H9 (cell line): Measurements from ENCODE around the gene OR10Z1. TPM values are rescaled to one million over a fixed set of nuclear protein-coding genes. Genes with fewer than 3 reads are reported as not detected.

ENCODE experiments used
- DNase-seq: peaks from one replicate; pipeline ENCODE4 v3.0.0-alpha.2; 2017
- H2AFZ ChIP-seq: one replicate; pipeline ENCODE4 v1.6.1; 2013; ENCODE audit warnings: mild to moderate bottlenecking, low read length, control low read depth, moderate library complexity
- H2AK5ac ChIP-seq: 2 replicates; pipeline ENCODE4 v1.6.1; 2013; ENCODE audit warnings: low read length, control low read depth, mixed read lengths; ENCODE audit not compliant: insufficient read length
- H2BK120ac ChIP-seq: one replicate; pipeline ENCODE4 v1.6.1; 2013; ENCODE audit warnings: low read depth, mild to moderate bottlenecking, low read length, control low read depth, inconsistent platforms; ENCODE audit not compliant: poor library complexity, severe bottlenecking
- H2BK12ac ChIP-seq: 2 replicates; pipeline ENCODE4 v1.6.1; 2013; ENCODE audit warnings: low read length, control low read depth, mixed read lengths, low read depth; ENCODE audit not compliant: insufficient read length
- H2BK15ac ChIP-seq: 2 replicates; pipeline ENCODE4 v1.6.1; 2013; ENCODE audit warnings: low read depth, low read length, control low read depth
- H2BK20ac ChIP-seq: one replicate; pipeline ENCODE4 v1.6.1; 2013; ENCODE audit warnings: low read depth, mild to moderate bottlenecking, low read length, control low read depth, inconsistent platforms; ENCODE audit not compliant: poor library complexity, severe bottlenecking
- H2BK5ac ChIP-seq: 2 replicates; pipeline ENCODE4 v1.6.1; 2013; ENCODE audit warnings: low read length, control low read depth, mixed read lengths; ENCODE audit not compliant: insufficient read length
- H3K14ac ChIP-seq: 2 replicates; pipeline ENCODE4 v1.6.1; 2013; ENCODE audit warnings: low read length, control low read depth; ENCODE audit not compliant: insufficient read depth
- H3K18ac ChIP-seq: 2 replicates; pipeline ENCODE4 v1.6.1; 2013; ENCODE audit warnings: low read depth, mild to moderate bottlenecking, mixed read lengths, low read length, control low read depth; ENCODE audit not compliant: insufficient read length
- H3K23ac ChIP-seq: 2 replicates; pipeline ENCODE4 v1.6.1; 2013; ENCODE audit warnings: low read length, control low read depth, mixed read lengths, low read depth; ENCODE audit not compliant: insufficient read length
- H3K23me2 ChIP-seq: 2 replicates; pipeline ENCODE4 v1.6.1; 2013; ENCODE audit warnings: low read depth, mild to moderate bottlenecking, mixed read lengths, low read length, control low read depth; ENCODE audit not compliant: insufficient read length, poor library complexity, severe bottlenecking
- H3K27ac ChIP-seq: 2 replicates; pipeline ENCODE4 v1.5.1; 2013; ENCODE audit warnings: low read length, control low read depth, mixed read lengths, low read depth; ENCODE audit not compliant: insufficient read length
- H3K27me3 ChIP-seq: 2 replicates; pipeline ENCODE4 v1.6.1; 2013; ENCODE audit warnings: low read length, control low read depth, inconsistent platforms; ENCODE audit not compliant: insufficient read depth
- H3K4ac ChIP-seq: 2 replicates; pipeline ENCODE4 v1.6.1; 2013; ENCODE audit warnings: low read depth, mild to moderate bottlenecking, control low read depth, inconsistent platforms, low read length, moderate library complexity
- H3K4me1 ChIP-seq: 2 replicates; pipeline ENCODE4 v1.6.1; 2013; ENCODE audit warnings: low read length, control low read depth, inconsistent platforms; ENCODE audit not compliant: insufficient read depth
- H3K4me2 ChIP-seq: 2 replicates; pipeline ENCODE4 v1.6.1; 2013; ENCODE audit warnings: low read length, control low read depth, mixed read lengths; ENCODE audit not compliant: insufficient read length, insufficient read depth
- H3K56ac ChIP-seq: 2 replicates; pipeline ENCODE4 v1.6.1; 2013; ENCODE audit warnings: low read depth, mild to moderate bottlenecking, mixed read lengths, low read length, control low read depth; ENCODE audit not compliant: insufficient read length
- H3K79me1 ChIP-seq: 2 replicates; pipeline ENCODE4 v1.6.1; 2013; ENCODE audit warnings: low read depth, mild to moderate bottlenecking, moderate library complexity, low read length, control low read depth, inconsistent platforms; ENCODE audit not compliant: insufficient read depth, poor library complexity, severe bottlenecking
- H3K79me2 ChIP-seq: 2 replicates; pipeline ENCODE4 v1.6.1; 2013; ENCODE audit warnings: low read length, control low read depth, inconsistent platforms; ENCODE audit not compliant: insufficient read depth
- H3K9ac ChIP-seq: 2 replicates; pipeline ENCODE4 v1.6.1; 2013; ENCODE audit warnings: low read length, control low read depth, mixed read lengths; ENCODE audit not compliant: insufficient read length; ENCODE audit errors: extremely low read depth
- H3K9me3 ChIP-seq: one replicate; pipeline ENCODE4 v1.6.1; 2013; ENCODE audit warnings: low read depth, low read length, inconsistent platforms; ENCODE audit not compliant: control insufficient read depth
- H3T11ph ChIP-seq: one replicate; pipeline ENCODE4 v1.6.1; 2013; ENCODE audit warnings: mild to moderate bottlenecking, low read length, control low read depth, inconsistent platforms
- H4K20me1 ChIP-seq: one replicate; pipeline ENCODE4 v1.6.1; 2013; ENCODE audit not compliant: control insufficient read depth, insufficient read length, insufficient read depth
- H4K5ac ChIP-seq: 2 replicates; pipeline ENCODE4 v1.6.1; 2013; ENCODE audit warnings: low read depth, mild to moderate bottlenecking, mixed read lengths, low read length, control low read depth; ENCODE audit not compliant: insufficient read length
- H4K8ac ChIP-seq: replicated peaks from 2 replicates; pipeline ENCODE4 v1.6.1; 2013; ENCODE audit warnings: low read length, control low read depth, mixed read lengths, low read depth; ENCODE audit not compliant: insufficient read length
- H4K91ac ChIP-seq: 2 replicates; pipeline ENCODE4 v1.6.1; 2013; ENCODE audit warnings: low read depth, mild to moderate bottlenecking, moderate library complexity, mixed read lengths, low read length, control low read depth; ENCODE audit not compliant: insufficient read length
- H3K27ac Mint-ChIP-seq, 3 experiments: 2 replicates in 2 of 3; 3 replicates in 1 of 3; pipeline ENCODE4 v1.8.0; 2020 to 2021; ENCODE audit warnings: mixed read lengths in 3 of 3, mild to moderate bottlenecking in 1 of 3, moderate library complexity in 1 of 3
- H3K27me3 Mint-ChIP-seq: 2 replicates; pipeline ENCODE4 v1.8.0; 2021; ENCODE audit warnings: low read depth, mild to moderate bottlenecking, moderate library complexity, mixed read lengths
- H3K36me3 Mint-ChIP-seq, 3 experiments: 2 replicates in 2 of 3; 3 replicates in 1 of 3; pipeline ENCODE4 v1.8.0; 2020 to 2021; ENCODE audit warnings: low read depth in 3 of 3, mixed read lengths in 3 of 3; ENCODE audit not compliant: insufficient read depth in 1 of 3
- H3K4me1 Mint-ChIP-seq, 2 experiments: 2 replicates each; pipeline ENCODE4 v1.8.0; 2020; ENCODE audit warnings: mixed read lengths in 2 of 2
- H3K4me3 Mint-ChIP-seq, 2 experiments: 2 replicates in 1 of 2; 3 replicates in 1 of 2; pipeline ENCODE4 v1.8.0; 2020 to 2021; ENCODE audit warnings: mild to moderate bottlenecking in 2 of 2, mixed read lengths in 2 of 2, moderate library complexity in 1 of 2
- H3K9me3 Mint-ChIP-seq, 2 experiments: 2 replicates in 1 of 2; 3 replicates in 1 of 2; pipeline ENCODE4 v1.8.0; 2020; ENCODE audit warnings: mild to moderate bottlenecking in 2 of 2, mixed read lengths in 2 of 2, moderate library complexity in 1 of 2
- WGBS: extraction: QIAGEN DNeasy Blood & Tissue Kit; methylation state at CpG from one replicate; pipeline ENCODE4 v1.1.7; 2013; ENCODE audit warnings: missing lambda C conversion rate, low lambda C conversion rate, mixed read lengths; ENCODE audit not compliant: insufficient read length; ENCODE audit errors: extremely low coverage; 5-methylcytosine and 5-hydroxymethylcytosine counted together
- total RNA-seq: library from RNA; stranded (reverse); gene quantifications from 2 replicates; pipeline ENCODE4 v1.2.1, GENCODE V29; 2021
- TF ChIP-seq, protein P1 (sequence below): fragments of 200-600 bp; sonication (generic); conservative IDR thresholded peaks from 3 replicates; pipeline ENCODE4 v1.8.0; 2021; ENCODE audit warnings: antibody characterized with exemption, mild to moderate bottlenecking

Gene OR10Z1
- total RNA-seq, 1 experiment from 2014 or later: not detected

DNA sequence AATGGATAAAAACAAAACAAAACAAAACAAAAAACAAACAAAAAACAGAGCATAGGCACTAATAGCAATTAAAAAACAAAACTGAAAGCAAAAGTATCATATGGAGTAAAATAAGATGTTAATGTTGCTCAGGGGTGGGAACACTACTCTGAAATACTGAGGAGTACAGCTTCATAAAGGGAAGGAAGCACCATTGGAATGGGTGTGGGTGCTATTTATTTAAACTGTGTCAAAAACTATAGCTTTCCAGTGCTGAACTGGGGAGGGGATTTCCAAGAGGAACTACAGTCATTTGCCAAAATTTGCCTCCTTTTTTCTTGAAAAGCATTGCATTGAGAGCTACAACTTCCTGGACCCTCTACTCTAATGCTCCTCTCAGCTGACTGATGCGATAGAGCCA is 41.4 kb downstream of the OR10Z1 start:
- no peaks in the 10 kb centered on the region for H3K9me3 ChIP-seq
- H2AK5ac ChIP-seq: no peak overlapping the region
- no peak overlapping the region for H2BK20ac ChIP-seq
- DNase-seq: no peak
- no peaks in the 10 kb centered on the region for H3K27me3 ChIP-seq
- H4K91ac ChIP-seq: no peak overlapping the region
- no peak overlapping the region for H3K14ac ChIP-seq
- H2BK12ac ChIP-seq: no peak overlapping the region
- no peaks in the 10 kb centered on the region for H3K79me1 ChIP-seq
- H3K4me1 ChIP-seq: no peaks in the 10 kb centered on the region
- H3K4me2 ChIP-seq: no peak overlapping the region
- H2BK120ac ChIP-seq: no peak overlapping the region
- H3K4me1 Mint-ChIP-seq: no peaks in the 10 kb centered on the region
- H4K5ac ChIP-seq: no peak overlapping the region
- H3K23me2 ChIP-seq: no peaks in the 10 kb centered on the region
- H2BK15ac ChIP-seq: no peak overlapping the region
- TF ChIP-seq, protein P1, sequence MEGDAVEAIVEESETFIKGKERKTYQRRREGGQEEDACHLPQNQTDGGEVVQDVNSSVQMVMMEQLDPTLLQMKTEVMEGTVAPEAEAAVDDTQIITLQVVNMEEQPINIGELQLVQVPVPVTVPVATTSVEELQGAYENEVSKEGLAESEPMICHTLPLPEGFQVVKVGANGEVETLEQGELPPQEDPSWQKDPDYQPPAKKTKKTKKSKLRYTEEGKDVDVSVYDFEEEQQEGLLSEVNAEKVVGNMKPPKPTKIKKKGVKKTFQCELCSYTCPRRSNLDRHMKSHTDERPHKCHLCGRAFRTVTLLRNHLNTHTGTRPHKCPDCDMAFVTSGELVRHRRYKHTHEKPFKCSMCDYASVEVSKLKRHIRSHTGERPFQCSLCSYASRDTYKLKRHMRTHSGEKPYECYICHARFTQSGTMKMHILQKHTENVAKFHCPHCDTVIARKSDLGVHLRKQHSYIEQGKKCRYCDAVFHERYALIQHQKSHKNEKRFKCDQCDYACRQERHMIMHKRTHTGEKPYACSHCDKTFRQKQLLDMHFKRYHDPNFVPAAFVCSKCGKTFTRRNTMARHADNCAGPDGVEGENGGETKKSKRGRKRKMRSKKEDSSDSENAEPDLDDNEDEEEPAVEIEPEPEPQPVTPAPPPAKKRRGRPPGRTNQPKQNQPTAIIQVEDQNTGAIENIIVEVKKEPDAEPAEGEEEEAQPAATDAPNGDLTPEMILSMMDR: no peak
- H4K8ac ChIP-seq: no peak overlapping the region
- no peak overlapping the region for H3K18ac ChIP-seq
- no peak overlapping the region for H3K4ac ChIP-seq
- H2AFZ ChIP-seq: no peak overlapping the region
- H3K23ac ChIP-seq: no peak overlapping the region
- H3K4me3 Mint-ChIP-seq: no peak overlapping the region
- H3K27ac ChIP-seq: no peak overlapping the region
- H3K9me3 Mint-ChIP-seq: no peaks in the 10 kb centered on the region
- WGBS: no CpG with 5 or more reads among the region's 1 CpG
- no peak overlapping the region for H3K27ac Mint-ChIP-seq
- no peak overlapping the region for H3K9ac ChIP-seq
- H3K36me3 Mint-ChIP-seq: no peaks in the 10 kb centered on the region
- no peaks in the 10 kb centered on the region for H4K20me1 ChIP-seq
- H2BK5ac ChIP-seq: no peak overlapping the region
- H3K79me2 ChIP-seq: no peaks in the 10 kb centered on the region
- no peaks in the 10 kb centered on the region for H3K27me3 Mint-ChIP-seq
- no peak overlapping the region for H3T11ph ChIP-seq
- H3K56ac ChIP-seq: no peak overlapping the region
